GM12801 (cell line): ENCODE data around the gene SNUPN.

Experiments
- TF ChIP-seq, protein P1 (sequence below): IDR thresholded peaks from one replicate; pipeline ENCODE4 v1.5.1; 2011; ENCODE audit warnings: control low read depth; ENCODE audit not compliant: insufficient read length; ENCODE audit errors: extremely low read depth

The SNUPN gene

DNA sequence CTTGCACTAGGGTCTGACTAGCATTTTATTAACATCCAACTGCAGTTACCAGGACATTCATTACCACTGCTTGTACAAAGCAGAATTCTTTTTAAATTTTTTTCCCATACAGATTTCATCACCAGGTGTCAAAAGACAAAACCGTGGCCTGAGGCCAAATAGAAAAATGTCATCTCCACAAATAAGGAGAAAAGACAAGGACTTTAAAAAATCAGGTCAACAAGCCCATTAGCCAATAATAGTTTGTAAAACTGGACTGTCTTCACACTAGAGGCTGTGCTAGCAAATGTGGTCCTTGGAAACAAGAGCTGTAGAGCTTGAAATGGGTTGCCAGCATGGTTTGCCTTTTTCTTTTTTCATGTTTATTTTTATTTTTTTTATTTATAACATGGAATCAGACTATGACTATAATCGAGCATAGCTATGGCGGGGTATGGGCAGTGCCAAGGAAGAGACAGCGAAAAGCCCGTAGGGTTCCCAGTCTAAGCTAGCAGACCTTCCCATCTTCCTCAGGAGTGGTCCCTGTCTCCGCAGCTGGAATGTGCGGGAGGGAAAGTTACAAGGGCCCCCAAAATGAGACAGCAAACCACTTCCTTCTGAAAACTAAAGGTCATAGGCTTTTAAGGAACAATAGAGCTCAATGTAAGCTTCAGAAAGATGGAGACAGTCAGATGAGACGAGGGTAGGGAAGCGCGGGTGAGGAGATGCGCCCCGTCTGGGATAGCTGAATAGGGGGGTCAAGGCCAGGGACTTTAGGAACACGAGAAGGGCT lies 47.9 kb downstream of the SNUPN start:
- TF ChIP-seq, protein P1, sequence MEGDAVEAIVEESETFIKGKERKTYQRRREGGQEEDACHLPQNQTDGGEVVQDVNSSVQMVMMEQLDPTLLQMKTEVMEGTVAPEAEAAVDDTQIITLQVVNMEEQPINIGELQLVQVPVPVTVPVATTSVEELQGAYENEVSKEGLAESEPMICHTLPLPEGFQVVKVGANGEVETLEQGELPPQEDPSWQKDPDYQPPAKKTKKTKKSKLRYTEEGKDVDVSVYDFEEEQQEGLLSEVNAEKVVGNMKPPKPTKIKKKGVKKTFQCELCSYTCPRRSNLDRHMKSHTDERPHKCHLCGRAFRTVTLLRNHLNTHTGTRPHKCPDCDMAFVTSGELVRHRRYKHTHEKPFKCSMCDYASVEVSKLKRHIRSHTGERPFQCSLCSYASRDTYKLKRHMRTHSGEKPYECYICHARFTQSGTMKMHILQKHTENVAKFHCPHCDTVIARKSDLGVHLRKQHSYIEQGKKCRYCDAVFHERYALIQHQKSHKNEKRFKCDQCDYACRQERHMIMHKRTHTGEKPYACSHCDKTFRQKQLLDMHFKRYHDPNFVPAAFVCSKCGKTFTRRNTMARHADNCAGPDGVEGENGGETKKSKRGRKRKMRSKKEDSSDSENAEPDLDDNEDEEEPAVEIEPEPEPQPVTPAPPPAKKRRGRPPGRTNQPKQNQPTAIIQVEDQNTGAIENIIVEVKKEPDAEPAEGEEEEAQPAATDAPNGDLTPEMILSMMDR, result no peak

DNA sequence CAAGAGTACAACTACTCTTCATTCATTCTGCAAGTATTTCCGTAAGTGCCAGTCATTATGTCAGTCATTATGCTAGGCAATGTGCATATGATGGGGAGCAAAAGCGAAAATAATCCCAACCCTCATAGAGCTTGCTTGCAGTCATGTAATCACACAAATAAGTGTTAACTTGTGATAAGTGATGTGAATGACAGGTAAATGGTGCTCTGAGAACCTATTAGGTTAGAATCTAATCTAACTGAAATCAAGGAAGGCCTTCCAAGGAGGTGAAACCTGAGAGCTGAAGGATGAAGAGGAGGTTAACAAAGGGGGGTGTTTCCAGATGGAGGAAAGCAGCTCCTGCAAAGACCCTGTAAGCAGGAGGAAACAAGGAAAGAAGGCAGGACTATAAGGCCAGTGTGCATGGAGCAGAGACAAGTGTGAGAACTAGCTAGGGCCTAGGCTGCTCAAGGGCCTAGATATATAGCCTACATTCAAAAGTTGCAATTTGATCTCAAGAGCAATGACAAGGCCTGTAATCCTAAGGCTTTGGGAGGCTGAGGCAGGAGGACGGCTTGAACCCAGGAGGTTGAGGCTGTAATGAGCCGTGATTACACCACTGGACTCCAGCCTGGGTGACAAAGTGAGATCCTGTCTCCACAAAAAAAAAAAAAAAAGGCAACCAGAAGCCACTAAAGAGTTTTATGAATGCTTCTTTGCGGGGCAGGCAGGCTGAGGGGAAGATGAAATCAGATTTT lies 51.7 kb downstream of the SNUPN start:
- TF ChIP-seq, protein P1, result no peak

DNA sequence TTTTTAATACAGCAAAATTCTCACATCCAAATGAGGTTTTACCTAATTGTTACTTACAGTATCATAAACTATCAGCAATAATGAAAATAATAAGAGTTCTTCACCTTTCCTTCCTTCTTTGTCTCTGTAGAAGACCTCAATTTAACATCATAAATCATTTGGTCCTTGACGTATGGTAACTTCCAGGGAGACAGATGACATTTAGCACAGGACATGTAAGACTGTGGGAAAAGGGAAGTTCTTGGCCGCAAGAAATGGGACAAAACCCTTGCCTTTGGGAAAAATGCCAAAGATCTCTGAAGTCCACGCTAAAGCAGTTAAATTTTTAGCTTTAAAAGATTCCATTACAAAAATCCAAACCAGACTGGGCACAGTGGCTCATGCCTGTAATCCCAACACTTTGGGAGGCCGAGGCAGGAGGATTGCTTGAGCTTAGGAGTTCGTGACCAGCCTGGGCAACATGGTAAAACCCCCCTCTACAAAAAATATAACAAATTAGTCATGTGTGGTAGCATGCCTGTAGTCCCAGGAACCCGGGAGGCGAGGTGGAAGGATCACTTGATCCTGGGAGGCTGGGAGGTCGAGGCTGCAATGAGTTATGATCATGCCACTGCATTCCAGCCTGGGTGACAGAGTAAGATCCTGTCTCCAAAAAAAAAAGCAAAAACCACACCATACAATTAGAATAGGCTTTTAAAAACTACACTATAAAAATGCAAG lies 55.2 kb downstream of the SNUPN start:
- TF ChIP-seq, protein P1, result no peak

DNA sequence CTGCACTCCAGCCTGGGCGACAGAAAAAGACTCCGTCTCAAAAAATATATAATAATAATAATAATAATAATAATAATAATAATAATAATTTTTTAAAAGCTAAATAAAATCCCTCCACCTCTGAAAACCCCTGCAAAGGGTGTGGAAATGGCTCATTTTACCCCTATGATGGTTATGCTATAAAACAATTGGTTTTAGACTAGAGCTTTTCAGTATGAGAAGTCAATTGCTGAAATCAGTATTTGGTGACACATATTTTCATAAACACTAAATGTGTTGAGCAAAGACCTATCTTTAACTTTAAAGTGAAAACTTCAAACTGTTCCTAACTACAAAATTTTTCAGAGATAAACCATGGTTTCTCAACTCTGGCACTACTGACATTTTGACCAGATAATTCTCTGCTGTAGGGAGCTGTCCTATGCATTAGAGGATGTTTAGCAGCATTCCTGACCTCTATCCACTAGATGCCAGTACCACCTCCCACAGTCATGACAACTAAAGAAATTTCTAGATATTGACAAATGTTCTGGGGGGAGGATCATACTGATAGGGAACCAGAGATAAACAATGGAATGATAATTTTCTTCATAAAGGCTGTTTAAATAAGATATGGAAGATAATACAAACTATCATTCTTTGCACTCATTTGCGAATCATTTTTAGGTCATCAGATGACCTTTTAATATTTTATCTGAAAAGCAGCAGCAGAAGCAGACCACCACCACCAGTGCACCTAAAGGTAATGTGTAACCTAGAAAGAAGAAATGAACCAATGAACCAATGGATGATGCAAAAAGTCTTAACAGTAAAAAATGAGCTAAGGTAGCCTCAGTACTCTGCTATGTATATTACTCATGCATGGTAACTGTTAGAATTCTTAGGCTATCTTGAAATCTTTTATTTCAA lies 60.2 kb downstream of the SNUPN start:
- TF ChIP-seq, protein P1, result no peak

DNA sequence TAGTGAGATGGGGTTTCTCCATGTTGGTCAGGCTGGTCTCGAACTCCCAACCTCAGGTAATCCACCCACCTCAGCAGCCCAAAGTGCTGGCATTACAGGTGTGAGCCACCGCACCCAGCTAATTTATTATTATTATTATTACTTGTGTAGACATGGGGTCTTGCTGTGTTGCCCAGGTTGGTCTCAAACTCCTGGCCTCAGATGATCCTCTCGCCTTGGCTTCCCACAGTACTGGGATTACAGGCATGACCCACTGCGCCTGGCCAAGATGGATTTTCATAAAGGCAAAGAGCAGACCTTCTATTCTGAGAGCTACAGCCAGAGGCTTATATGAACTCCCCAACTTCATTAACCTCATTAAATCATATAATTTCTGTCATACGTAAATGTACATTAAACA lies 63.6 kb downstream of the SNUPN start:
- TF ChIP-seq, protein P1, result no peak

GRCh38 chr15:75554717-75555116 lies 70.8 kb downstream of the SNUPN start:
- TF ChIP-seq, protein P1, result no peak
